Sigmoid colon (tissue), 7 donors: ENCODE measurements around the gene FOXN3. TPM values are rescaled to one million over a fixed set of nuclear protein-coding genes. Genes with fewer than 3 reads are reported as not detected.
A peak's percentile ranks its signal among the peaks of the same experiment; 100 is the strongest.

Experiments
- DNase-seq: peaks from one replicate; pipeline ENCODE4 v3.0.0-alpha.2; 2019
- H3K27ac ChIP-seq, 4 donors: fragments of 200-600 bp; sonication (generic); one replicate each; pipeline ENCODE4 v1.5.1; 2016 to 2019; ENCODE audit warnings: mild to moderate bottlenecking in 1 of 4
- H3K27me3 ChIP-seq, 3 donors: fragments of 200-600 bp; sonication (generic); one replicate each; pipeline ENCODE4 v1.5.1; 2019; ENCODE audit warnings: mild to moderate bottlenecking in 1 of 3
- H3K36me3 ChIP-seq, 4 donors: fragments of 200-600 bp; sonication (generic); one replicate each; pipeline ENCODE4 v1.5.1; 2016 to 2019
- H3K4me1 ChIP-seq, 4 donors: fragments of 200-600 bp; sonication (generic); one replicate each; pipeline ENCODE4 v1.5.1; 2017 to 2019
- H3K4me3 ChIP-seq, 4 donors: fragments of 200-600 bp; sonication (generic); one replicate each; pipeline ENCODE4 v1.5.1; 2017 to 2019; ENCODE audit warnings: mild to moderate bottlenecking in 2 of 4, moderate library complexity in 1 of 4
- H3K9me3 ChIP-seq, 4 donors: fragments of 200-600 bp in 3 of 4; sonication (generic) in 3 of 4; one replicate each; pipeline versions ENCODE4 v1.5.1 to v1.6.1; 2013 to 2019
- EP300 ChIP-seq, 4 donors: sonication (generic); formaldehyde crosslinking; IDR thresholded peaks; one replicate each; pipeline ENCODE4 v1.6.1; 2017; ENCODE audit warnings: antibody characterized with exemption in 4 of 4
- POLR2A ChIP-seq, 2 donors: fragments of 450-650 bp; IDR thresholded peaks; one replicate each; pipeline ENCODE4 v1.6.1; 2016; ENCODE audit warnings: antibody characterized with exemption in 2 of 2, mild to moderate bottlenecking in 2 of 2, moderate library complexity in 2 of 2
- POLR2AphosphoS5 ChIP-seq, 4 donors: sonication (generic); formaldehyde crosslinking; IDR thresholded peaks; one replicate each; pipeline ENCODE4 v1.6.1; 2017; ENCODE audit warnings: antibody characterized with exemption in 4 of 4
- WGBS, 2 donors: extraction: QIAGEN DNeasy Blood & Tissue Kit; methylation state at CpG; one replicate each; pipeline ENCODE4 v1.1.7; 2013; 5-methylcytosine and 5-hydroxymethylcytosine counted together
- intact Hi-C: fragments of 100-400 bp; cut with DNase I; formaldehyde crosslinking; loops from one replicate; pipeline ENCODE4 v1.15.1; 2023
- polyA plus RNA-seq, 3 donors: library from polyadenylated mRNA; stranded (reverse); fragments of 200-250 nt; gene quantifications; one replicate each; pipeline ENCODE4 v1.2.3, GENCODE V29; 2013
- total RNA-seq, 4 donors: library from RNA; depleted of rRNA; stranded (reverse); fragments of >200 nt; gene quantifications; one replicate each; pipeline ENCODE4 v1.1.0, GENCODE V29; 2016
- TF ChIP-seq, protein P1 (sequence below), 4 experiments: fragments of 450-650 bp in 3 of 4; fragments of 200-600 bp in 1 of 4; IDR thresholded peaks; one replicate each; pipeline ENCODE4 v1.5.1; 2016 to 2019; ENCODE audit warnings: antibody characterized with exemption in 4 of 4, mild to moderate bottlenecking in 3 of 4, moderate library complexity in 2 of 4
- donor health status: healthy with polysubstance abuse.
- donor health status: Bipolar disorder and iron deficiency.
- donor health status: healthy.

The FOXN3 gene
- total and polyA plus RNA-seq, 7 donors: 24.6 to 146 (median 104) TPM

DNA sequence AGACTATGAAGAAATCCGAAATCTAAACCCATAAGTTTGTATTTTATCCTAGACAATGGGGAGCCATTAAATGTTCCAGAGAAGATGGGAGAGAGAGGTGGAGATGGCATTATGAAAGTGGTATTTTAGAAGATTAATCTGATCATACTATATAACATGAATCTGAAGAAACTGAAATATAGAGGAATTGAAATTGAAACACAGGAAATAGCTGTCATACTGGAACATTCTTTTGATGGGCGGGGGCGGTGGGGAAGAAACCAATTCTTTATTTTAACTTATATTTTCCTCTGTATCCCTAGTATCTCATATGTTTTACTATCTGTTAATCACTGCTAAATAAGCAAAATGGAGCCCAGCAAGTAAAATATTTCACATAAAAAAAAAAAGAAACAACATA lies 27.0 kb upstream of the FOXN3 start:
- intact Hi-C loops: no loop called here
- no peaks in the 10 kb centered on the region for H3K9me3 ChIP-seq
- H3K36me3 ChIP-seq: no peaks in the 10 kb centered on the region
- H3K27ac ChIP-seq: no peak overlapping the region
- no peaks in the 10 kb centered on the region for H3K4me1 ChIP-seq
- peak; percentile 12 for DNase-seq
- no peak for TF ChIP-seq POLR2AphosphoS5 (IDR thresholded peaks at IDR 0.05)
- TF ChIP-seq, protein P1, sequence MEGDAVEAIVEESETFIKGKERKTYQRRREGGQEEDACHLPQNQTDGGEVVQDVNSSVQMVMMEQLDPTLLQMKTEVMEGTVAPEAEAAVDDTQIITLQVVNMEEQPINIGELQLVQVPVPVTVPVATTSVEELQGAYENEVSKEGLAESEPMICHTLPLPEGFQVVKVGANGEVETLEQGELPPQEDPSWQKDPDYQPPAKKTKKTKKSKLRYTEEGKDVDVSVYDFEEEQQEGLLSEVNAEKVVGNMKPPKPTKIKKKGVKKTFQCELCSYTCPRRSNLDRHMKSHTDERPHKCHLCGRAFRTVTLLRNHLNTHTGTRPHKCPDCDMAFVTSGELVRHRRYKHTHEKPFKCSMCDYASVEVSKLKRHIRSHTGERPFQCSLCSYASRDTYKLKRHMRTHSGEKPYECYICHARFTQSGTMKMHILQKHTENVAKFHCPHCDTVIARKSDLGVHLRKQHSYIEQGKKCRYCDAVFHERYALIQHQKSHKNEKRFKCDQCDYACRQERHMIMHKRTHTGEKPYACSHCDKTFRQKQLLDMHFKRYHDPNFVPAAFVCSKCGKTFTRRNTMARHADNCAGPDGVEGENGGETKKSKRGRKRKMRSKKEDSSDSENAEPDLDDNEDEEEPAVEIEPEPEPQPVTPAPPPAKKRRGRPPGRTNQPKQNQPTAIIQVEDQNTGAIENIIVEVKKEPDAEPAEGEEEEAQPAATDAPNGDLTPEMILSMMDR (IDR thresholded peaks at IDR 0.05): no peak
- TF ChIP-seq EP300 (IDR thresholded peaks at IDR 0.05): no peak
- no peak for TF ChIP-seq POLR2A (IDR thresholded peaks at IDR 0.05)
- 68 to 90% methylated on average over 3 of the region's 3 CpGs for WGBS, 2 donors
- H3K4me3 ChIP-seq: no peak overlapping the region
- H3K27me3 ChIP-seq: no peaks in the 10 kb centered on the region

DNA sequence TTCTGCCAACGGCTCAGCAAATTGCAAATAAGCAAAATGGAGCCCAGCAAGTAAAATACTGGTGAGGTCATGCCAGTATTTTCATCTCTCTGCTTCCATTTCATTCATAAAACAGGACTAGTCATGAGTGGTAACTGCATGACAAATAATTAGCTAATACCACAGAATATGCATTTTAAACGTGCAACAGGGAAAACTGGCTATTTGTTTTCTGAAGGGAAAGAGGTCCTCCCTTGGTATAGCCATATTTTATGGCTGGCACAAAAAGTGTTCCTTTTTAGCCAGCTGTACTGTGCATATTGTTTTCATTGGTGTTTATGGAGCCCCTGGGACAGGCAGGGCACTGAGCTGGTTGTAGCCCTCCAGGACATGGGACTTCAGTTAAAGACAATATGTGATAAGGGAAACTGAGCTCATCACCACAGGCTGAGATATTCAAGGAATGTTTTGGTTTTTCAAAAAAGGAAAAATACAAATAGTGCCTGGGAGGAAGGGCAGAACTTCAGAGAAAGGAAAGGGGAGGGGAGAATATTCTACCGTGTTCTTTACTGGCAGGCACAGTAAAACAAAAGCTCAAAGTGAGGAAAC lies 26.1 kb upstream of the FOXN3 start:
- no peak for DNase-seq
- Histone ChIP-seq H3K36me3 (no peaks in the 10 kb centered on the region), H3K9me3 (no peaks in the 10 kb centered on the region), H3K4me1 (no peaks in the 10 kb centered on the region), H3K27me3 (no peaks in the 10 kb centered on the region), H3K4me3 (no peak overlapping the region), H3K27ac (no peak overlapping the region)
- TF ChIP-seq POLR2A (IDR thresholded peaks at IDR 0.05): no peak
- TF ChIP-seq EP300 (IDR thresholded peaks at IDR 0.05): no peak
- TF ChIP-seq, protein P1 (IDR thresholded peaks at IDR 0.05): no peak
- no peak for TF ChIP-seq POLR2AphosphoS5 (IDR thresholded peaks at IDR 0.05)
- WGBS, 2 donors: 63 to 67% methylated on average over 3 of the region's 3 CpGs
- intact Hi-C loops: no loop called here

DNA sequence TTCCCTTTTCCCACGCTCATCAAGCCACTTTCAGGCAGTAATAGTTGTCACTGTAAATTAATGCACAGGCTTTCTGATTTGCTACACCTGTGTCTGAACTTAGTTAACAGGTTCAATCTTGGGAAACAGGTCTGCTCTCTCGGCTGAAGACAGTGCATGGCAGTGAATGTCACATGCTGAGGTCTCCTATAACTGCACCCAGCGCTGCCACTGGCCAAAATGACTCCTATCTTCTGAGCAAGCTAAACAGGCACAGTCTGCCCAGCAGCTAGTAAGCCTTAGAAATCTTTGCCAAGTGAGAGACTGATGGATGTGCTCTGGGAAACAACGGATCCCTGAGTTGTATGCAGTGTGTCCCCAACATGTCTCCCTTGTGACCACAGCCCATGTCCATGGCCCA lies 25.2 kb upstream of the FOXN3 start:
- H3K4me3 ChIP-seq: no peak overlapping the region
- intact Hi-C loops: no loop called here
- no peaks in the 10 kb centered on the region for H3K36me3 ChIP-seq
- H3K27ac ChIP-seq: no peak overlapping the region
- H3K4me1 ChIP-seq: no peaks in the 10 kb centered on the region
- TF ChIP-seq POLR2A (IDR thresholded peaks at IDR 0.05): no peak
- TF ChIP-seq, protein P1 (IDR thresholded peaks at IDR 0.05): no peak
- TF ChIP-seq EP300 (IDR thresholded peaks at IDR 0.05): no peak
- no peak for TF ChIP-seq POLR2AphosphoS5 (IDR thresholded peaks at IDR 0.05)
- peak; percentile 33 for DNase-seq
- WGBS, 2 donors: 96 to 98% methylated on average over 4 of the region's 4 CpGs
- H3K27me3 ChIP-seq: no peaks in the 10 kb centered on the region
- no peaks in the 10 kb centered on the region for H3K9me3 ChIP-seq

DNA sequence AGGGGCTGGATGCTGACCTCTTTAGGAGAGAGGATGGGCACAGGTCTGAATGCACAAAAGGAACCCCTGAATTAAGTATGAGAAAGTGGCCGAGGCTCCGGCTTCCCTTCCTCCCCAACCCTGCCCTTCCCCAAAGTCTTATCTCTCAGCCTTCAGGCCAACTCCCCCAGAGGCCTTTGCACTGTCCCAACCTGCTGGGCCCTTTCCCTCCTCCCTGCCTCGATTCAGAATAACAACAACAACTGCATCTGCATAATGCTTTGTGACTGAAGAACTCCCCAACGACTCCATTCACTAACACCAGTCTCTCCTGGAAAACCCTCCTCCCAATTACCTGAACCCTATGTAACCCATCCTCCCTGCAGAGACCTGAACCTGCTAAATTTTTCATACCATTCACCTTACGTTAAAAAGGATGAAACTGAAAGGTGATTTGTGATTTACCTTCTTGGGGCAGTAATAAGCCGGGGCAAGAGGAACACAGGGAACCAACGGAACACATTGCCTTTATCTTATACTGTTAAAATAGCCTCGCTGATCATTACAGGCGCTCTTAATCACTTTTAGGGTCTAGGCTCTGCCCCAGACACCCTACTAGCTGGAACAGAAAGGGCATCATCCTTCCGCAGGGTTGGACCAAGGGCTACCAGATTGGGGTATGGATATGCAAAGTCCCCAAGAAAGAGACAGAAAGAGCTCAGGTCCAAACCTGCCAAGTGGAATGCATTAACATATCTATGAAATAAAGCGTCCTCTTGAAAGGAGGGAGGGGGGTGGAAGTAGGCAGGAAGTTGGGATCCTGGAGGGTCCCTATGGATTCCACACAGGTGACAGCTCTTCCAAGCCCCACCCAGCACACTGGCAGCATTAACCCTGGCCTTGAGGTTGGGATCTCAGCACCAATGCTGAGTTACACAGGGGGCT lies 24.2 kb upstream of the FOXN3 start:
- intact Hi-C loops: no loop called here
- TF ChIP-seq POLR2AphosphoS5 (IDR thresholded peaks at IDR 0.05) (no peak), EP300 (IDR thresholded peaks at IDR 0.05) (no peak), POLR2A (IDR thresholded peaks at IDR 0.05) (no peak)
- TF ChIP-seq, protein P1 (IDR thresholded peaks at IDR 0.05): no peak
- Histone ChIP-seq H3K27ac (no peak overlapping the region), H3K4me3 (no peak overlapping the region), H3K36me3 (no peaks in the 10 kb centered on the region), H3K4me1 (no peaks in the 10 kb centered on the region), H3K9me3 (no peaks in the 10 kb centered on the region), H3K27me3 (no peaks in the 10 kb centered on the region)
- peak; percentile 21 for DNase-seq
- 88 to 90% methylated on average over 11 of the region's 11 CpGs for WGBS, 2 donors
